GM21447 (cell line): Measurements from ENCODE around the gene SYNJ1.
A peak's percentile ranks its signal among the peaks of the same experiment; 100 is the strongest.
"Not testable (repeated sequence)": the region's sequence is repeated elsewhere in the genome, so short reads cannot be mapped to it uniquely, and the experiment has no call there.

Source experiments
- ATAC-seq: cut with Tn5 transposase; IDR thresholded peaks from one replicate; pipeline ENCODE4 v1.9.1; 2021; ENCODE audit not compliant: unreplicated experiment

Gene SYNJ1

GRCh38 chr21:32626621-32627196 is 101.1 kb downstream of the SYNJ1 start:
- ATAC-seq, result no peak

DNA sequence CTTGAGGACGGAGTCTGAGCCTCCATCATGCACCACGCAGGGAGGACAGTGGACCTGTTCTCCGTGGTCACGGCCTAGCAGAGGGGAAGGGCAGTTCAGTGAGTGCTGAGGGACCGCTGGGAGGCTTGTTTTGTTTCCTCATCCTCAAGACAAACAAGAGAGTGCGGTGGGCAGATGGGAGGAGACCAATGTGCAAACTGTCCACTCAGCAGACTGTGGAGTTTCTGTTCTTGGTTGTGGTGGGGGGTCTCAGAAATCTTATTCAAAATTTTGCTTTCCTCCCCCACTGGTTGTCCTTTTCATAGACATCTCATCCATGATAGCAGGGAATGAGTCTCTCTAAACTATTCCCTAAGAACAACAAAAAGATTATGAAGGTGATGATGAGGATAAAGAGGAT is 109.6 kb downstream of the SYNJ1 start:
- ATAC-seq, result not testable (repeated sequence)

DNA sequence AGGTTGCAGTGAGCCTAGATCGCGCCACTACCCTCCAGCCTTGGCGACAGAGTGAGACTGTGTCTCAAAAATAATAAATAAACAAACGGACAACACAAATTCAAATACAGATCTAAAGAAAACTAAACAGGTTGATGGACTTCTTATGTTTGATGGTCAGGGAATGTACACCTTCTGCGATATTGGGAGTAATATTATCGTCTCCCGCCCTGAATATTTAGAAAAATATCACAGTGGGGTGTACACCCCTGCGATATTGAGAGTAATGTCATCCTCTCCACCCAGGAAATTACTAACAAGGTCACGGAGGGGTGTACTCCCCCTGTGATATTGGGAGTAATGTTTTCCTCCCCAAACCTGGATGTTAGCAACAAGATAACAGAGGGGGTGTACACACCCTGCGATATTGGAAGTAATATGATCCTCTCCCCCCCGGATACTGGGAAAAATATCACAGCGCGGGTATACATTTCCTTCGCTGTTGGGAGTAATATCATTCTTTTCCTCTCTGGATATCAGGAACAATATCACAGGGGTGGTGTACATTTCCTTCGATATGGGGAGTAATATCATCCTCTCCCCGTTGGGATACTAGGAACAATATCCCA is 114.3 kb downstream of the SYNJ1 start:
- ATAC-seq, result no peak

DNA sequence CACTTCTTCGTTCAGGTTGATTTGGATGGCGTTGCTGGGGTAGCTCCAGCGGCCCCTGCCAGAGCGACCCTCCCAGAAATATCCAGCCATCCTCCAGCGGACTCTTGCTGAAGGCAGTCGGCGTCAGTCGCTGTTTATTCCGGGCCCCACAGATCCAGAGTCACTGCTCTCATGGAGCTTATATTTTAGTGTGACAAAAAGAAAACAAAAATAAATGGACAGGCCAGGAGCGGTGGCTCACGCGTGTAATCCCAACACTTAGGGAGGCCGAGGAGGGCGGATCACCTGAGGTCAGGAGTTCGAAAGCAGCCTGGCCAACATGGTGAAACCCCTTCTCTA is 114.8 kb downstream of the SYNJ1 start:
- ATAC-seq, result no peak

DNA sequence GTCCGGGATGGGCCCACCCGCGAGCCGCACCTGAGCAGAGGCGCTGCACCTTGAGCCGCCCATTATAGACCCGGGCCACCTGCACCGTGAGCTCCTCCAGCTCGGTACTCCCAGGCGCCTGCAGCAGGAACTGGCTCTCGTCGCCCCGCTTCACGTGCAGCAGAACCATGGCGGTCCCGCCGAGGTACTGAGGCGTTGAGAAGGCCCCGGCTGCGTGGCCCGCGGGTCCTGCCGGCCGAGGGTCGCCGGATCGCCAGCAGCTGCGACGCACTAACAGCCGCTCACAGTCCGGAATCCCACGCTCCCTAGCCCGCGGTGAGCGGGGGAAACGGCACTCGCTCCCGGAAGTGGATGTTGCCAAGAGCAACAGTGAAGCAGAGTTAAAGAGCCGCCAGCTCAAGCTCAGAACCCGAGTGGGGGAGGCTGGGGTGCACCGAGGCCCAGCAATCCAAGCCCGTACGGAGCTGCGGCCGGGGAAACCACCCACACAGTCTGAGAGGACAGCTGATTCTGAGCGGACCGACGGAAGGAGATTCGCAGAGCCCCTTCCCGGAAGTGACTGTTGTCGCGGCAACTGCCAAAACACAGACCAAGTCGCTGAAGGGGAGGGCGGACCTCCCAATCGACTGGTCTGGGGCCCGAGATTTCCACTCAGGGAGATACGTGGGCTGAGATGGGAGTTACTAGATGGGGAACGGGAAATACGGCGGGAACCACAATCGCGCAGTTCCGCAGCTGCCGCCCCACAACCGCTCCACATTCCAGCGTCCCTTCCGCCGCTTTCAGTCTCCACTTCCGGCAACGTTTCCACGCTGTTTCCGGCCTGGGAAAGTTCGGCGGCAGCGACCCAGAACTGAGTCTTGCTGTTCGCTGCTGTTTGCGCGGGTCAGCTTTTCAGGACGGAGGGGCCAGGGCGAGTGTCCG is 115.5 kb downstream of the SYNJ1 start, which contains the start of gene CFAP298:
TSS of gene CFAP298 (minus strand) at position 303 of the 924 bp plus-strand sequence. CDS start at position 169, 134 bp downstream.
- ATAC-seq, result peak; percentile 94

GRCh38 chr21:32611471-32611997 is 116.3 kb downstream of the SYNJ1 start:
- ATAC-seq, result no peak

- ATAC-seq, result not testable (repeated sequence)
These were observed 116.9 kb downstream of the SYNJ1 start for GRCh38 chr21:32610940-32611339.

GRCh38 chr21:32608851-32609250 is 119.0 kb downstream of the SYNJ1 start:
- no peak for ATAC-seq

DNA sequence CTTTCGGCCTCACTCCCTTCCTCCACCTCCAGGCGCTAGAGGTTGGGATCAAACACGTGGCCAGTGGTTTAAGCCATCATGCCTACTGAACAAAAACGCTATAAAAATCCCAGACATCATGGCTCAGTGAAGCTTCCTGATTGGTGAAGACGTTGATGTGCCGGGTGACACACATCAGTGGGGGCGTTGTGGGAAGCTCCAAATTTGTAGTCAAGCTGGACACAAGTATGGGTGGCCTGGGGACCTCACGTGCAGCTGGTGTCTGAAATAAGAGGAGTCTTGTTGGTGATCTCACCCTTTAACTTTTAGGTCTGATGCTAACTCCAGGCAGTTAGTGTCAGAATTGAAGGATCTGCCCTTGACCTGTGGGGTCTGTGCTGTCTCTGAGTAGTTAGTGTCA is 122.3 kb downstream of the SYNJ1 start:
- ATAC-seq, result no peak

DNA sequence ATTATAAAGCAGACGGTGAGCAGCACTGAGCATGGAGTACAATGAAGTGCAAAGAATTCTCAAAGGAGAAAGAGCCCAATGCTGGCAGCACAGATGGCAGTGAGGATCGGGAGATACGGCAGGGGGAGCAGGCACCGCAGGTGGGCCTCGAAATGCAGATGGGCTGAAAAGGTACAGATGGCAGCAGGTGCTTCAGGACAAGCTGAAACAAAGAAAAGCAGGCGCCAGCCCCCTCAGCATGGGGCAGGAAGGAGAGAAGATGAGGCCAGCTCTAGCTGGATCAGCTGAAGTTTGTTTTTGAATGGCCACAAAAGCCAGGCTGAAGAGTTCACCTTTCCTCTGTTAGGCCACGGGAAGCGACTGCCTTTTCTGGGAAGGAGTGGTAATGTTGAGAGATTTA is 123.3 kb downstream of the SYNJ1 start:
- ATAC-seq, result no peak

GRCh38 chr21:32603131-32603530 is 124.7 kb downstream of the SYNJ1 start:
- ATAC-seq, result no peak

DNA sequence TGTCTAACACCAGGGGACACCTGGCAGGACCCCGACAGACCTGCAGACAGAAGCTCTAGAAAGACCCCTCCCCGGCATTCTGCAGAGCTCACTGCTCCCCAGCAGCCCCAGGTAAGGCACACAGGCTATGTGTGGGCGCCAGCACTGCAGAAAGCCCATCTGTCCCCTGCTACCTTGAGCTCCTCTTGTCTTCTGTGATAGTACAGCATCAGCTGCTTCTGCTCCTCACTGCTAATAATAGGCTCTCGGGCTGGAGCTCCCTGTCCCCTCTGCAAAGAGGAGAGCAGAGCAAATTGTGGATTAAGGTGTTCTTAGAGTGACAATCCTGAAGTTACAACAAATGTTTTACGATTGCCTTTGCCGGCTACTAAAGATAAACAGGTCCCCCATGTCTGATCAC is 125.7 kb downstream of the SYNJ1 start:
- no peak for ATAC-seq

- no peak for ATAC-seq
These were observed 128.3 kb downstream of the SYNJ1 start for GRCh38 chr21:32599526-32599925.

- no peak for ATAC-seq
These were observed 128.7 kb downstream of the SYNJ1 start for GRCh38 chr21:32599091-32599490.

- ATAC-seq, result no peak
These were observed 130.6 kb downstream of the SYNJ1 start for GRCh38 chr21:32597205-32597604.

- ATAC-seq, result no peak
These were observed 132.4 kb downstream of the SYNJ1 start for GRCh38 chr21:32595431-32595830.

DNA sequence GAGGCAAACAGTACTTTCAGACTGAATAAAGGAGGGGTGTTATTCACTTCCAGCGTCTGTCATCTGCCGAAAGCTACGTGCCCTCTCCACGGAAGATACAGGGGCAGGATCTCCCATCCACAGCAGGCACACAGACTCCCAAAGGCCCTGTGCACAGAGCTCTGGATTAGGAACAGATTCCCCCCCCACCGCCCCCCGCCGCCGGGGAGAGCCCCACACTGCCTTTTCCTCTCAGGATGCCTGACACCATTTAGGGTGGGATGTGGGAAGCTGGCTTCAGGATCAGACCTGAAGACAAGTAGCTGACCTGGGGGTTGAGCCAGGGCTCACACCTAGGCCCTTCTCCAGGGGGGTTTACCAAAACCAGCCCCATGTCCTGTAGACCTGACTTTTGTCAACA is 134.1 kb downstream of the SYNJ1 start:
- no peak for ATAC-seq

DNA sequence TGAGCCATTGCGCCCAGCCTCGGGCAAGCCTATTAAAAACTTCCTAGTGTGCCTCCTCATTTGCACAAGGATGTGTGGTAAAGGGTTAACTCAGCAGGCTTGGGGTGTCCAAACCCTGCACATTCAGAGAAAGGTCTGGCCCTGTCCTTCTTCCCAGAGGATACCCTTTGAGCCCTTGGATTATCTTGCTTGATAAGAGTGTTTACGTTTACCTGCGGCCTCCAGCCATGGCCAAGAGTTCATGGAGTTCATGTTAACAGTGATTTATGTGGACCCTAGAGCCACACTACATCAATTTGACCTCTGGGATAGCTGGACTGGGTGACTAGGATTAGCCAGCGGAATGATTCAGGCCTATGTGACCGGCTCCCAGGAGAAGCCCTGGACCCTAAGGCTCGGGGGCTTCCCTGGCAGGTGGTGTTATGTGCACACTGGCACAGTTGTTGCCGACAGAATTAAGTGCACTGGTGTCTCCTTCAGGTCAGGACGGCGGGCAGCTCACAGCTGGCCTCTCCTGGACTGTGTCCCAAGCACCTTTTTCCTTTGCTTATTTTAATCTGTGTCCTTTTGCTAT is 134.8 kb downstream of the SYNJ1 start:
- no peak for ATAC-seq

DNA sequence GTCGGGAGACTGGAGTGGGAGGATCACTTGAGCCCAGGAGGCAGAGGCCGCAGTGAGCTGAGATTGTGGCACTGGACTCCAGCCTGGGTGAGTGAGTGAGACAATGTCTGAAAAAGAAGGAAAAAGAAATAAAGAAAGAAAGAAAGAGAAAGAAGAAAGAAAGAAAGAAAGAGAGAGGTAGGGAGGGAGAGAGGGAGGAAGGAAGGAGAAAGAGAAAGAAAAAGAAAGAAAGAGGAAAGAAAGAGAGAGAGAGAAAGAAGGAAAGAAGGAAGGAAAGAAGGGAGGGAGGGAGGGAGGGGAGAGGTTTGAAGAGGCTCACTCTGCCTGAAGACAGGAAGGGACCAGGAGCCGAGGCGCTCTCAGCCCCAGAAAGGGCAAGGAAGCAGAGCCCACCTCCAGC is 137.7 kb downstream of the SYNJ1 start:
- no peak for ATAC-seq

- no peak for ATAC-seq
These were observed 140.2 kb downstream of the SYNJ1 start for GRCh38 chr21:32587651-32588050.

DNA sequence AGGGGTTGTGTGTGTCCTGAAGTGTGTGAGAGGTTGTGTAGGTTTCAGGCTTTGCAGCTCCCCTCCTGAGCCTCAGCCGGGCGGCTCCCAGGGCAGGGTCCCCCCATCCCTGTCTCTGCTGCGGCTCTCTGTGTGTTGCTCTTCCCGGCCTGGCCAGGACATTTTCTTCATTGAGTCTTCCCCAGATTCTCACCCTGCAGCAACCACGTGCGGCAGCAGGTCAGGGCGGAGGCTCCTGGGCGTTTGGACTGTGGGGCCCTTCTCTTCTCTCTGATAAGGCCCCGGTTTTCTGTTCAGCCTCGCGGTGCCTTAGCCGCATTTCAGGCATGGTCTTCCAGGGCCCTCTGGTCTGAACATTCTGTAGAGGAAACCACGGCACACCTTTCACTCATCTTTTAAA is 140.7 kb downstream of the SYNJ1 start:
- ATAC-seq, result no peak
